GM23248 (cell line): Measurements from ENCODE around the gene CNGA2.

Experiments
- EZH2 ChIP-seq: fragments of 200-600 bp; sonication (generic); IDR thresholded peaks from 2 replicates; pipeline ENCODE4 v1.6.1; 2018; ENCODE audit warnings: antibody characterized with exemption, mild to moderate bottlenecking; ENCODE audit not compliant: insufficient read depth, poor library complexity, severe bottlenecking
- EZH2phosphoT487 ChIP-seq: fragments of 200-600 bp; sonication (generic); IDR thresholded peaks from 2 replicates; pipeline ENCODE4 v1.6.1; 2018; ENCODE audit warnings: antibody characterized with exemption, moderate library complexity, mild to moderate bottlenecking, low read depth; ENCODE audit not compliant: insufficient read depth

DNA sequence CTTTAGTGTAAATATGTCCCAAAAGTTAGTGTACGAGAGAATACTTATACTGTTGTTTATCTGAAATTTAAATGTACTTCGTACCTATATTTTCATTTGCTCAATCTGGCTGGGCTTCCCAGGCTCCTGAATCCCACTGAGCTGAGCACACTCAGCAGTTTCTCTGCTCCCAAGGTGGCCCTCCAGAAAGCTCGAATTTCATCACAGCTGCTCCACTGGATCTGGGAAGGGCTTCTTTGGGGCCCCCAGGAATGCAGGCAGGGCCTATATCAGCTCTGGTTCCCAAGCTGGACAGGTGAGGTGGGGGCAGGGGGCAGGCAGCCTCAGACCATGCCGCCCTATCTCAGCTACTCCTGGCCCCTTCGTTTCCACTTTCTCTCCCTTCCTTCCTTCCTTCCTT is 20.2 kb upstream of the CNGA2 start:
- no peak for TF ChIP-seq EZH2phosphoT487
- no peak for TF ChIP-seq EZH2
